HG02623 (cell line): ENCODE measurements around the gene BLTP2.

ENCODE experiments used
- ATAC-seq: cut with Tn5 transposase; IDR thresholded peaks from one replicate; pipeline ENCODE4 v1.9.1; 2021; ENCODE audit warnings: moderate library complexity; ENCODE audit not compliant: unreplicated experiment

Gene BLTP2

DNA sequence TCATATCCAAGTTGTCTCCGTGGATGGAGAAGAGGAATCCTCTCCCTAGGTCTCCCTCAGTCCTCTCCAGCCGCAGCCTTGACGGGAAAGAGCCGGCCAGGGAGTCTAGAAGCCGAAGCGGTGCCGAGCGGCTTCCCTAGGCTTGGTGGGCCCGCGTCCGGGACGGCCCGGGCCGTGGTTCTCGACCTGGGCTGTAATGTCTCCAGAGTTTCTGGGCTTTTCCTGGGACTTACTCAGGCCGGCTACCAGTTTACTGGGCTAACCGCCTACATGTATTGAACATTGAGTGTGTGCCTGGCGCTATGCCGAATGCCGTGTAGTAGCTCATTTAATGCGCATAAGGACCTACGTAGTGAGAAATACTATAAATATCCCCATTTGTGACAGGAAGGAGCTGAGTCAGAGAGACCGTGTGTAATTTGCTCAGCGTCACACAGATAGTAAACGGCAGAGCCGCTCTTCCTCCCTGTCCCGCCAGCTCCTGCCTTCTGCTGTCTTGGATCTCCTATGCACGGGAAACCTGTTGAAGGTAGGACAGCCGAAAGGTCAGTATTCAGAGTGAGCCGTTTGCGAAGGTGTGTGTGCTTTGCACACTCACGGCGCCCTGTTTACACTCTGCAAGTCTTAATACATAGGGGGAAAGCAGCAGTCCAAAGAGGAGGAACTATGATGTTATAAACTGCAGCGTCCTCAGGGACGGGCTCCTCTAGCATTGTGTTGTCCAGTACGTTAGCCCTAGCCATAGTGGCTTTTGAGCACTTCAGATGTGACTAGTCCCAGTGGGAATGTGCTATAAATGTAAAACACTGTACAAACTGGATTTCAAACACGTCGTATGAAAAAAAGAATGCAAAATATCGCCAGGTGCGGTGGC is 45.4 kb downstream of the BLTP2 start:
- peak; percentile 39 for ATAC-seq

DNA sequence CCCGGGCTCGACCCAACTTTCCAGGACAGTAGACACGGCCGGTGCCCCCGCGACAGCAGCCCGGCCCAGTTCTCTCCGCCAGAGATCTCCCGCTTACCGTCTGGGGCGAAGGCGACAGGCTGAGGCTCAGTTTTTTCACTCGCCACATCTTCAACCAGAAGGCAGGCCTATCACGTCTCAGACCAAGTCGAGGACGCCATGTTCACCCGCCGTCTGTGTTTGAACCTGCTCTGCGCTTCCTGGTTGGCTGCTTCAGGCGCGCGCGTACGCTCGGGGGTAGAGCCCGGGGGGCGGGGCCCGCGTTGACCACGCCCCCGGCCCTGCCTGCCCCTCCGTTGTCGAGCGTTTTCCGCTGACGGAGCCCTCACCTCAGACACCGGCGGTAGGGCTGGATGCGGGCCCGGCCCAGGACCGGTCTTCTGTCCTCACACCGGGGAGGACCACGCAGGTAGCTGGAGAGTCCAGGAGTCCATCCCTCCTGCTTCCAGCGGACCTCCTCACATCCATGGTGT is 46.1 kb downstream of the BLTP2 start, which contains the start of gene SPAG5:
Gene SPAG5, minus strand, starts transcription at position 227 of the 512 bp plus-strand sequence. Its CDS starts 79 bp downstream, at position 148.
- peak; percentile 82 for ATAC-seq

DNA sequence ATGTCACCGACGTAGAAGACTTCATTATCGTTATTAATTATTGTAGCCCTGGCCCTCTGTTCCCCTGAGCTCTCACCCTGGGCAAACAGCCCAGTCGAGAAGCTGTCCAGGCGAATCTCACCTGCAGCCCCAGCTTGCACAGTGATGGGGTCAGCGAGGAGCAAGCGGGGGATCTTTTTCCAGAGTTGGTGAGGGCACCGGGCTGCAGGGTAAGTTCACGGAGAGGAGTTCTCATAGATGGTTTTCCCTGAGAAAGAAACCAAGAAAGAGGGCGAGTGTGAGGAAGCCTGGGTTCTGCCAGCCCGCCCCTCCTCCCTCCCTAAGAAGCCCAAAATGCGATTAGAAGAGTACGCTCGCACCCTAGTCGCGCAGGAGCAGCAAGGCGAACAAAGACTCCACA is 46.6 kb downstream of the BLTP2 start:
- no peak for ATAC-seq

DNA sequence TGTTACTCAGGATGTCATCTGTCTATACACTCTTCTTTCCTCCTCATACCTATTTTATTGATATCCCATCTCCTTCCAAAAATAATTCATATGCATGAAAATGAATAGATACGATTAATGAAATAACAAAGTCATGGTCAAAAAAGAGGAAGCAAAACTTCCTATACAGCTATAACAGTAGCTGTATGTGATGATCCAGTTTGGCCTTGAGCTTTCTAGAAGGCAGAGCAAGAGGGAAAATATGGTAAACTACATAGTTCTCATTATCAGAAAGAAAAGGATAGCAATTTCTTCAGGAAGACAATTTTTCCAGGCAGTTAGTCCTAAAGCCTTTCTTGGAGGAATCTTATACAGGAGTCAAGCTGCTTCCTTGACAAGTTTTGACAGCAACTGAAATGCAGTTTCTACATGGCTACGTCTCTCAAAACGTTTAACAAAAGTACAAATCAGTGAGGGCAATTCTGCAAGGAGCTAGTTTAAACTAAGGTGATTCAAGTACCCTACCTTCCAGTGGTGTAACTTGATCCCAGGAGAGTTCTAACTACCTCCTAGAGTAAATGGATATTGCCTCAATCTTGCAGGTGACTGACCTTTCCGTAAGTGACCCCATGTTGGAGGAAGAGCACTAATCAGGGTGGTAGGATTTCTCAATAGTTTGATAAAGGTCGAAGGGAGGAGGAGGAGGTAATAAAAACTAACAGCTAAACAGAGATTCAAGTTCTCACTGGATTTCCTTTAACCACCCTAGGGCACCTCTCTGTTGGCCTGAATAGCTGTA is 47.2 kb downstream of the BLTP2 start:
- no peak for ATAC-seq
